Astrocyte of the cerebellum (primary cell): ENCODE data around the gene EFHD1.

Source experiments
- DNase-seq: peaks from one replicate; pipeline ENCODE4 v3.0.0-alpha.2; 2011; ENCODE audit warnings: low read depth
- H3K4me3 ChIP-seq: 2 replicates; pipeline ENCODE4 v1.5.1; 2011; ENCODE audit warnings: mild to moderate bottlenecking, low read depth, low read length, moderate library complexity
- in situ Hi-C: cut with HindIII; loops from 2 replicates; pipeline ENCODE4 v1.10.0; 2017; ENCODE audit warnings: low sequenced_read_pairs
- TF ChIP-seq, protein P1 (sequence below): IDR thresholded peaks from 2 replicates; pipeline ENCODE4 v1.5.1; 2012; ENCODE audit warnings: low read length, low read depth, moderate library complexity, mild to moderate bottlenecking; ENCODE audit errors: missing control alignments

Gene EFHD1, protein sequence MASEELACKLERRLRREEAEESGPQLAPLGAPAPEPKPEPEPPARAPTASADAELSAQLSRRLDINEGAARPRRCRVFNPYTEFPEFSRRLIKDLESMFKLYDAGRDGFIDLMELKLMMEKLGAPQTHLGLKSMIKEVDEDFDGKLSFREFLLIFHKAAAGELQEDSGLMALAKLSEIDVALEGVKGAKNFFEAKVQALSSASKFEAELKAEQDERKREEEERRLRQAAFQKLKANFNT

DNA sequence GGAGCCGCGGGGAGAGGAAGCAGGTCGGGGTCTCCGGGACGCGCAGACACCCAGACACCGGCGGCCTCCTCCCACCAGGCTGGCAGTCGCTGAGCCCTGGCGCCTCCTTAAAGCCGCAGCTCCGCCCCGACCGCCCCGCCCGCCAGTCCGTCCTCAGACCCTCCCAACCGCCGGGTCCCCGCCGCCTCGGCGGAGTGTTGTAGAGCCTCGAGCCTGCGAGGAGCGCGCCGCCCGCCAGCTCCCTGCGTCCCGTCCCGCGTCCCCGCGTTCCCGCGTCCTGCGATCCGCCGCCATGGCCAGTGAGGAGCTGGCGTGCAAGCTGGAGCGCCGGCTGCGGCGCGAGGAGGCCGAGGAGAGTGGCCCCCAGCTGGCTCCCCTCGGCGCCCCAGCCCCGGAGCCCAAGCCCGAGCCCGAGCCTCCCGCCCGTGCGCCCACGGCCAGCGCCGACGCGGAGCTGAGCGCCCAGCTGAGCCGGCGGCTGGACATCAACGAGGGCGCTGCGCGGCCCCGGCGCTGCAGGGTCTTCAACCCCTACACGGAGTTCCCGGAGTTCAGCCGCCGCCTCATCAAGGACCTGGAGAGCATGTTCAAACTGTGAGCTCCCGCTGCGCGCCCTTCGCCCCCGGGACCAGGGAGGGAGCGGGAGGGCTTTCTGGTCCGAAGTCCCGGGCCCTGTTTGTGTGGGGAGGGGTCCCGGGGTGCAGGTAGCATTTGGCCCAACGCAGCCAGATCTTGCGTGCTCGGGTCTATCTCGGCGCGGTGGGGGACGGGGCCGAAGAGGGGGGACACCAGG is at the start of gene EFHD1:
Gene EFHD1 (plus strand): TSS at position 192 of the 793 bp plus-strand sequence. CDS start 101 bp downstream, at position 293.
- DNase-seq: no peak
- in situ Hi-C loops: no loop called here
- TF ChIP-seq, protein P1, sequence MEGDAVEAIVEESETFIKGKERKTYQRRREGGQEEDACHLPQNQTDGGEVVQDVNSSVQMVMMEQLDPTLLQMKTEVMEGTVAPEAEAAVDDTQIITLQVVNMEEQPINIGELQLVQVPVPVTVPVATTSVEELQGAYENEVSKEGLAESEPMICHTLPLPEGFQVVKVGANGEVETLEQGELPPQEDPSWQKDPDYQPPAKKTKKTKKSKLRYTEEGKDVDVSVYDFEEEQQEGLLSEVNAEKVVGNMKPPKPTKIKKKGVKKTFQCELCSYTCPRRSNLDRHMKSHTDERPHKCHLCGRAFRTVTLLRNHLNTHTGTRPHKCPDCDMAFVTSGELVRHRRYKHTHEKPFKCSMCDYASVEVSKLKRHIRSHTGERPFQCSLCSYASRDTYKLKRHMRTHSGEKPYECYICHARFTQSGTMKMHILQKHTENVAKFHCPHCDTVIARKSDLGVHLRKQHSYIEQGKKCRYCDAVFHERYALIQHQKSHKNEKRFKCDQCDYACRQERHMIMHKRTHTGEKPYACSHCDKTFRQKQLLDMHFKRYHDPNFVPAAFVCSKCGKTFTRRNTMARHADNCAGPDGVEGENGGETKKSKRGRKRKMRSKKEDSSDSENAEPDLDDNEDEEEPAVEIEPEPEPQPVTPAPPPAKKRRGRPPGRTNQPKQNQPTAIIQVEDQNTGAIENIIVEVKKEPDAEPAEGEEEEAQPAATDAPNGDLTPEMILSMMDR: no peak
- peak within 1 kb of the TSS; percentile 55 for H3K4me3 ChIP-seq

DNA sequence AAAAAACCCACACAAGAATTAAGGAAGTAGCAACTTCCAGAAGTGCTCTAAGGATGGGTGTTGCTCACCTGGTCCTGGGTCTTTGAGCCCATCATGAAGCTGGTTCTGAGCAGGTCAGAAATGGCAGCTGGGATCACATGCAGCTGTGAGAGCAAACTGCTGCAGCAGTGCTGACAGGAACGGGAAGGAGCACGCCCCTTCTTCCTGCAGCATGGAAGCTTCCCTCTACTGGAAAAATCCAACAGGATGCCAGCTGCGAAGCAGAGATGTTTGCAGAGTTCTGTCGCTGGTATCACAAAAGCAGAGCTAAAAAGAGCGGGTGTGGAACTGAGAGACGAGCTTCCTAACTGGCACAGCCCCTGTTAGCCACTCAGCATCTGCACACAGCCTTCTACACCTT is 49.2 kb upstream of the EFHD1 start:
- DNase-seq: no peak
- in situ Hi-C loops: no loop called here
- no peak overlapping the region for H3K4me3 ChIP-seq
- TF ChIP-seq, protein P1: no peak

DNA sequence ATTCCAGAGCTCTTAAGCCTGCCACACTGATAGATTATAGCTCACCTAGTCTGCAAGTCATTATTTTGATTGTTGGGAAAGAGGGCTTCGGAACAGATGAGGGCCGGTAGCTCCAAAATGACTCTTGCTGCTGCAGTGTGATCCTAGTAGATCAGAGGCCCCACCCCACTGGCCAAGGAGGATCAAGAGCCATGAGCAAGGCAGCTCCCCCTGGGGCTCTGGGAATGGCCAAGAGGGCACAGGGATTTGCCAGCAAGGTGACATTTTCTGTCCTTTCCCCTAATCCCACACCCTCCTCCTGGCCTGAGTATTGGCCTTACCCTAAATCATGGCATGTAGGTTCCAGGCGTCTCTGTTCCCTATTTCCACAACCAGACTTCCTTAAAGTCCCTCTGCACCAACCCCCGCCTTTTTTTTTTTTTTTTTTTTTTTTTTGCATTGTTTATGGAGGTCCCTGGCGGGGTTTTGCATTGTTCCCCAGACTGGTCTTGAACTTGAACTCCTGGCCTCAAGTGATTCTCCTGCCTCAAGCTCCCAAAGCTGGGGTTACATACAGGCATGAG is 46.4 kb upstream of the EFHD1 start:
- in situ Hi-C loops: no loop called here
- DNase-seq: no peak
- TF ChIP-seq, protein P1: no peak
- H3K4me3 ChIP-seq: no peak overlapping the region

DNA sequence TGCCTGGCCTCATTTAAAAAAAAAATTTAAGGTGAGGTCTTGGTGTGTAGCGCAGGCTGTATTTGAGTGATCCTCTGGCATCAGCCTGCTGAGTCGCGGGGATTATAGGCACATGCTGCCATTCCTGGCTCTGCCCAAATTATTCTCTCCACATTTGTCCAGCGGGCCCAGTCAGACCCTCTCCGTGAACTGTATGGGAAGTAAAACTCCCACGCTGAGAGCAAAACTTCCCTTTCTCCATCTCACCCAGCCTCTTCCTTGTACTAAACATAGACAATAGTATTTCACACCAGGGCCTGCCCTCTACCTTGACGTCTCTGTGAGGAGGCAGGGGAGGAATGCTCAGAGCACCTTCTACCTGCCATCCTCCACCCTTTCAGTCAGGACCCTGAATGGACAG is 45.9 kb upstream of the EFHD1 start:
- TF ChIP-seq, protein P1: no peak
- DNase-seq: no peak
- in situ Hi-C loops: no loop called here
- no peak overlapping the region for H3K4me3 ChIP-seq

DNA sequence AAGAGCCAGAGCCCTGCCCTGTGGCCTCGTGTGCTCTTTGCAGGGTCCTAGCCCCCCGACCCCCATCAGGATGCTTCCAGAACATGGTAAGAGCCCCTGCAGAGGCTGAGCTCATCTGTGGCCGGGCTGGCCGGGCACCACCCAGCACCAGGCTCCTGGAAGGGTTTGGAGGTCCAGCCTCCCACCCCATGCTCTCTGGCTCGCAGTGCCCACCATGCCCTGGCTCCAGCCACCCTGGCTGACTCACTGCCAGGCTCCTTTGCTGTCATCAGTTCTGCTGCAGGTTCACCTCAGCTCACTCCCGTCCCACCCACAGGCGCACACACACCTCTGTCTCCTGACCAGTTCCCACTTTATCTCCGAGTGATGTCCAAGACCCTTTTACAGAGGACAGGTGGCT is 45.4 kb upstream of the EFHD1 start:
- in situ Hi-C loops: no loop called here
- H3K4me3 ChIP-seq: no peak overlapping the region
- DNase-seq: no peak
- TF ChIP-seq, protein P1: no peak

DNA sequence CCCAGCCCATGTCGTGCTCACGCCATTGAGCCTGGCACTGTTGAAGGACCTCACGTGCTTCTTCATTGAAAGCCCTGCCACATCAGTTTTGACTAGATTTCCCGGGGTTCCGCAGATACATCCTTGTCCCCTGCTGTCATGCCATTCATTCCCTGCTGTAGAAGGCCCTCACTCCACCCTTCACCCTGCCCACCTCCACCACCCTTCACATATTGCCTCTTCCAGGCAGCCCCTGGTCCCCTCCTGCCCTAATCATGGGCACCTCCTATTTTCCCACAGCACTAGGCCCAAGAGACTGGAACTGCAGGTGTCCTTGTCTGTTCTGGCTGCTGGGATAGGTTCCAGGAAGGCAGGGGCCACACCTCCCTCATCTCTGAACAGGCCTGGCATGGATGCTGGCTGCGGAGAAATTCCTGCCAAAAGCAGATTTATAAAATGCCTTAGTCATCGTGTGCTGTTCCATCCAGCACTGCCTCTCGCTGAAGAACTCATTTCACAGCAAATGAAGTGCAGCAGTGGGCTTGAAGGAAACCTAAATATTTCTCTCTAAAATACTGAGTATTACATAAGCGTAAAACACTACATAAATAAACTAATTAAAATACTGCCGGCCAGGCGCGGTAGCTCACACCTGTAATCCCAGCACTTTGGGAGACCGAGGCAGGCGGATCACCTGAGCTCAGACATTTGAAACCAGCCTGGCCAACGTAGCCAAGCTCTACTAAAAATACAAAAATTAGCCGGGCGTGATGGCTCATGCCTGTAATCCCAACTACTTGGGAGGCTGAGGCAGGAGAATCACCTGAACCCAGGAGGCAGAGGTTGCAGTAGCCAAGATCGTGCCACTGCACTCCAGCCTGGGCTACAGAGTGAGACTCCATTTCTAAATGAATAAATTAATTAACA is 44.5 kb upstream of the EFHD1 start:
- no peak overlapping the region for H3K4me3 ChIP-seq
- in situ Hi-C loops: no loop called here
- TF ChIP-seq, protein P1: no peak
- peak; percentile 74 for DNase-seq
